CD14-positive monocyte (primary cell): ENCODE data around the gene EYS. TPM values are rescaled to one million over a fixed set of nuclear protein-coding genes. Genes with fewer than 3 reads are reported as not detected.

Experiments used
- DNase-seq, 3 donors: peaks; one replicate each; pipeline ENCODE4 v3.0.0-alpha.2; 2011 to 2022
- H2AFZ ChIP-seq: 2 replicates; pipeline ENCODE4 v1.6.0; 2012; ENCODE audit warnings: mild to moderate bottlenecking, low read depth, low read length, inconsistent platforms; ENCODE audit not compliant: insufficient read depth, poor library complexity, severe bottlenecking
- H3K27ac ChIP-seq, 2 donors: 1 replicate in 1 of 2; 2 replicates in 1 of 2; pipeline ENCODE4 v1.5.1; 2012 to 2013; ENCODE audit warnings: low read length in 2 of 2, control low read depth in 1 of 2, inconsistent platforms in 1 of 2, low read depth in 1 of 2, mild to moderate bottlenecking in 1 of 2
- H3K27me3 ChIP-seq, 2 donors: one replicate each; pipeline versions ENCODE4 v1.6.0 to v1.6.1; 2011 to 2013; ENCODE audit warnings: low read length in 2 of 2; ENCODE audit not compliant: control insufficient read depth in 2 of 2, insufficient read depth in 2 of 2
- H3K36me3 ChIP-seq, 2 donors: replicated peaks in 1 of 2; 1 replicate in 1 of 2; 2 replicates in 1 of 2; pipeline versions ENCODE4 v1.5.1 to v1.6.1; 2012 to 2013; ENCODE audit warnings: low read length in 2 of 2, control low read depth in 1 of 2, inconsistent platforms in 1 of 2, mild to moderate bottlenecking in 1 of 2; ENCODE audit not compliant: insufficient read depth in 2 of 2, control insufficient read depth in 1 of 2
- H3K4me1 ChIP-seq, 2 donors: 1 replicate in 1 of 2; 2 replicates in 1 of 2; pipeline versions ENCODE4 v1.5.1 to v1.6.1; 2012 to 2013; ENCODE audit warnings: low read length in 2 of 2, control low read depth in 1 of 2, inconsistent platforms in 1 of 2, mild to moderate bottlenecking in 1 of 2, moderate library complexity in 1 of 2; ENCODE audit not compliant: insufficient read depth in 2 of 2, control insufficient read depth in 1 of 2
- H3K4me2 ChIP-seq: replicated peaks from 2 replicates; pipeline ENCODE3; 2012; ENCODE audit warnings: low read length, moderate library complexity, mild to moderate bottlenecking; ENCODE audit not compliant: poor library complexity, severe bottlenecking; ENCODE audit errors: extremely low read depth
- H3K4me3 ChIP-seq, 3 experiments: fragments of 200-600 bp in 1 of 3; sonication (generic) in 1 of 3; replicated peaks in 1 of 3; 1 replicate in 2 of 3; 2 replicates in 1 of 3; pipeline ENCODE4 v1.5.1; 2011 to 2013; ENCODE audit warnings: low read length in 3 of 3, mild to moderate bottlenecking in 3 of 3, control low read depth in 2 of 3, low read depth in 2 of 3, inconsistent platforms in 1 of 3, moderate library complexity in 1 of 3
- H3K79me2 ChIP-seq: 2 replicates; pipeline ENCODE4 v1.6.0; 2012; ENCODE audit warnings: mild to moderate bottlenecking, control low read depth, inconsistent platforms, low read length, moderate library complexity; ENCODE audit not compliant: insufficient read depth
- H3K9ac ChIP-seq: 2 replicates; pipeline ENCODE4 v1.6.0; 2017; ENCODE audit warnings: low read length, mild to moderate bottlenecking; ENCODE audit not compliant: insufficient read depth, poor library complexity, severe bottlenecking
- H3K9me3 ChIP-seq, 2 donors: replicated peaks in 1 of 2; 1 replicate in 1 of 2; 2 replicates in 1 of 2; pipeline versions ENCODE4 v1.5.1 to v1.6.1; 2012 to 2013; ENCODE audit warnings: low read length in 2 of 2, control low read depth in 1 of 2; ENCODE audit not compliant: control insufficient read depth in 1 of 2, insufficient read depth in 1 of 2
- H4K20me1 ChIP-seq: 2 replicates; pipeline ENCODE4 v1.6.0; 2012; ENCODE audit warnings: mild to moderate bottlenecking, low read length, control low read depth, moderate library complexity; ENCODE audit not compliant: insufficient read depth
- H3K27ac Mint-ChIP-seq, 7 donors: one replicate each; pipeline ENCODE4 v1.8.0; 2020; ENCODE audit warnings: mild to moderate bottlenecking in 7 of 7, mixed read lengths in 7 of 7, moderate library complexity in 6 of 7, inconsistent platforms in 2 of 7
- H3K27me3 Mint-ChIP-seq, 3 donors: one replicate each; pipeline ENCODE4 v1.8.0; 2021 to 2022; ENCODE audit warnings: low read depth in 3 of 3, mild to moderate bottlenecking in 3 of 3, mixed read lengths in 3 of 3, moderate library complexity in 3 of 3, inconsistent platforms in 1 of 3
- H3K36me3 Mint-ChIP-seq, 2 donors: one replicate each; pipeline ENCODE4 v1.8.0; 2020; ENCODE audit warnings: mixed read lengths in 2 of 2, inconsistent platforms in 1 of 2, mild to moderate bottlenecking in 1 of 2
- H3K4me1 Mint-ChIP-seq: one replicate; pipeline ENCODE4 v1.8.0; 2020; ENCODE audit warnings: mild to moderate bottlenecking, mixed read lengths
- H3K4me3 Mint-ChIP-seq, 2 donors: one replicate each; pipeline ENCODE4 v1.8.0; 2020; ENCODE audit warnings: mild to moderate bottlenecking in 2 of 2, mixed read lengths in 2 of 2, moderate library complexity in 1 of 2
- H3K9me3 Mint-ChIP-seq, 7 donors: one replicate each; pipeline ENCODE4 v1.8.0; 2020 to 2022; ENCODE audit warnings: mixed read lengths in 7 of 7, mild to moderate bottlenecking in 6 of 7, moderate library complexity in 6 of 7, inconsistent platforms in 2 of 7
- WGBS: methylation state at CpG from one replicate; pipeline ENCODE4 v1.1.5; 2013; ENCODE audit warnings: missing lambda C conversion rate; ENCODE audit not compliant: insufficient coverage; 5-methylcytosine and 5-hydroxymethylcytosine counted together
- intact Hi-C, 2 donors: fragments of 100-400 bp; cut with micrococcal nuclease; formaldehyde crosslinking; loops; one replicate each; pipeline versions ENCODE4 v1.15.0 to v1.15.1; 2023
- polyA plus RNA-seq, 3 donors: library from polyadenylated mRNA; depleted of rRNA in 1 of 3; unstranded in 2 of 3; stranded (reverse) in 1 of 3; fragments of 300-500 nt in 2 of 3; fragments of >200 nt in 1 of 3; fragmentation: Illumina TruSeq in 2 of 3; gene quantifications; 1 replicate in 2 of 3; 2 replicates in 1 of 3; pipeline ENCODE4 v1.2.3, GENCODE V29; 2012 to 2021
- TF ChIP-seq, protein P1 (sequence below): fragments of 200-600 bp; IDR thresholded peaks from one replicate; pipeline ENCODE4 v1.8.0; 2022; ENCODE audit warnings: antibody characterized with exemption, mild to moderate bottlenecking

The EYS gene
- polyA plus RNA-seq, 3 donors, result 0.01 to 0.03 TPM; not detected in 1

DNA sequence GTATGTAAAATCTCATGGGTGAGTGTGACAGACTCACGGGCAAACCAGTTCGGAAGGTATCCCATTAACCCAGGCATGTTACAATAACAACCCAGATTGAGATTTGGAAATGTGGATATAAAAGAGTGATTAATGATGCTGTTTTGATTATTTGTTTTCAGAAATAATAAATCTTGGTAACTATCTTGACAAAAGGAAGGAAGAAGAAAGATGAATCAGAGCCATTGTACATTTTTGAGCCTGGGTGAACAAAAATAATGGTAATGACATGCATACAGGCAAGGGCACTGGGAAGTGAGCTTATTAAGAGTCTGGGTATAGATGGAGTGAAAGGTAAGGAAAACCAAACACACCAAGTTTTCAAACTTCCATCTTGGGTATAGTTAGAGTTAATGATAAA lies 1209.4 kb downstream of the EYS start:
- TF ChIP-seq, protein P1, sequence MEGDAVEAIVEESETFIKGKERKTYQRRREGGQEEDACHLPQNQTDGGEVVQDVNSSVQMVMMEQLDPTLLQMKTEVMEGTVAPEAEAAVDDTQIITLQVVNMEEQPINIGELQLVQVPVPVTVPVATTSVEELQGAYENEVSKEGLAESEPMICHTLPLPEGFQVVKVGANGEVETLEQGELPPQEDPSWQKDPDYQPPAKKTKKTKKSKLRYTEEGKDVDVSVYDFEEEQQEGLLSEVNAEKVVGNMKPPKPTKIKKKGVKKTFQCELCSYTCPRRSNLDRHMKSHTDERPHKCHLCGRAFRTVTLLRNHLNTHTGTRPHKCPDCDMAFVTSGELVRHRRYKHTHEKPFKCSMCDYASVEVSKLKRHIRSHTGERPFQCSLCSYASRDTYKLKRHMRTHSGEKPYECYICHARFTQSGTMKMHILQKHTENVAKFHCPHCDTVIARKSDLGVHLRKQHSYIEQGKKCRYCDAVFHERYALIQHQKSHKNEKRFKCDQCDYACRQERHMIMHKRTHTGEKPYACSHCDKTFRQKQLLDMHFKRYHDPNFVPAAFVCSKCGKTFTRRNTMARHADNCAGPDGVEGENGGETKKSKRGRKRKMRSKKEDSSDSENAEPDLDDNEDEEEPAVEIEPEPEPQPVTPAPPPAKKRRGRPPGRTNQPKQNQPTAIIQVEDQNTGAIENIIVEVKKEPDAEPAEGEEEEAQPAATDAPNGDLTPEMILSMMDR, result no peak
- H3K4me3 Mint-ChIP-seq, result no peak overlapping the region
- no peak overlapping the region for H3K4me3 ChIP-seq
- WGBS, result no CpG with 5 or more reads among the region's 2 CpGs
- H3K27ac ChIP-seq, result no peak overlapping the region
- H3K27ac Mint-ChIP-seq, result no peak overlapping the region
- peaks cover 0 to 3% (median 0%) of the 10 kb centered on the region in 7 donors for H3K9me3 Mint-ChIP-seq
- no peak for DNase-seq
- no peaks in the 10 kb centered on the region for H3K36me3 ChIP-seq
- no peak overlapping the region for H3K9ac ChIP-seq
- no peaks in the 10 kb centered on the region for H3K79me2 ChIP-seq
- no peak overlapping the region for H3K4me2 ChIP-seq
- no peaks in the 10 kb centered on the region for H3K4me1 Mint-ChIP-seq
- no peaks in the 10 kb centered on the region for H3K9me3 ChIP-seq
- intact Hi-C loops, result no loop called here
- no peaks in the 10 kb centered on the region for H4K20me1 ChIP-seq
- no peaks in the 10 kb centered on the region for H3K36me3 Mint-ChIP-seq
- H2AFZ ChIP-seq, result no peak overlapping the region
- H3K27me3 Mint-ChIP-seq, result peaks cover 0 to 2% (median 0%) of the 10 kb centered on the region in 3 donors
- H3K27me3 ChIP-seq, result no peaks in the 10 kb centered on the region
- H3K4me1 ChIP-seq, result no peaks in the 10 kb centered on the region

DNA sequence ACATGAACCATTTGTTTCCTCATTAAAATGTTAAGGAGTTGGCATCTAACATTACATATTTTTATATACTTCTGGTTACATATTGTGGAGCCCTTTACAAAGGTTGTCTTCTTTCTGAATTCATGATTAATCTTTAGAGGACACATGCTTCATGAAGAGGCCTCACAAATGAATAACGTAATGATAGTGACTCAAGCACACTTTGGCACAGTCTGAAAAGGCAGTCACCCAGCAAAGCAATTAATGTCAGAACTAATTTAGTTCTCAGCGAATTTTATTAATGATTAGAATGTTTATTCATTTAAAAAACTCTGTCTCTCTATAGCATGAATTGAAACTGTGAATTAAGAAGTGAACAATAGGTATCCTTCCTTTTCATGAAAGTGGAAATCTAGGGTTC lies 1217.3 kb downstream of the EYS start:
- H3K4me1 Mint-ChIP-seq, result no peaks in the 10 kb centered on the region
- no peaks in the 10 kb centered on the region for H3K9me3 Mint-ChIP-seq
- no peak overlapping the region for H3K4me3 Mint-ChIP-seq
- H3K36me3 Mint-ChIP-seq, result no peaks in the 10 kb centered on the region
- H4K20me1 ChIP-seq, result no peaks in the 10 kb centered on the region
- DNase-seq, result no peak
- no peaks in the 10 kb centered on the region for H3K4me1 ChIP-seq
- H3K27me3 Mint-ChIP-seq, result no peaks in the 10 kb centered on the region
- TF ChIP-seq, protein P1, result no peak
- no peaks in the 10 kb centered on the region for H3K79me2 ChIP-seq
- H3K36me3 ChIP-seq, result no peaks in the 10 kb centered on the region
- H2AFZ ChIP-seq, result no peak overlapping the region
- intact Hi-C loops, result no loop called here
- no peak overlapping the region for H3K9ac ChIP-seq
- H3K4me3 ChIP-seq, result no peak overlapping the region
- H3K9me3 ChIP-seq, result no peaks in the 10 kb centered on the region
- H3K4me2 ChIP-seq, result no peak overlapping the region
- H3K27ac Mint-ChIP-seq, result no peak overlapping the region
- 86% methylated on average over 1 of the region's 2 CpGs for WGBS
- H3K27me3 ChIP-seq, result no peaks in the 10 kb centered on the region
- H3K27ac ChIP-seq, result no peak overlapping the region
